Measurements from ENCODE around the gene PCLO.
"Not testable (repeated sequence)": the region's sequence is repeated elsewhere in the genome, so short reads cannot be mapped to it uniquely, and the experiment has no call there.

PCLO gene

DNA sequence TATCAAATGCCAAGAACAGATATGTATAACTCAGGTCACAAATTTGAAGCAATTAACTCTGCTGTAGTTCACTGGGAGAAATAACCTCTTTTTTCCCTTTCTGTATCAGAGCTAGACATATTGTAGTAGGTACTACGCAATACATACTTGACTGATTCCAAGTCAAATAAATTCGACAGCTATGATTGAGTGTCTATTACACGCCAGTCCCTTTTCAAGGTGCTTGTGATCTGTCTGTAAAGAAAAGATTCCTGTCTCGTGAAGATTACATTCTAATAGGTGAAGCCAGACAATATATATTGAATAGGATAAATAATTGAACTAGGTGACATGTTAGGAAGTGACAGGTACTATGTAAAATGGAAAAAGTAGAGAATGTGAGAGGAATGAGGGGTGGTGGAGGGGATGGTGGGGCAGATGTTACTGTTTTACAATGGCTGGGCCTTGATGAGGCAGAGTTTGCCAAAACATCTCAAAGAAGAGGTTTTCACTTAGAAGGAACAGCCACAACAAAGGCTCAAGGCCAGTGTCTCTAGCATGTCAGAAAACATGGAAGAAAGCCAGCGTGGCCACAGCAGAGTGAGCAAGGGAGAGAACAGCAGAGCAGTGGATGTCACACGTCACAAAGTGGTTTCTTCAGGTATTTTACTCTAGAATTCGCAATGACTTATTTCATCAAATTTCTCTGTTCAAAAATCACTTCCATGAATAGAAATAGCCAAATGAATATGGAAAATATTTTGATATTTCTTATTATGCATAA, 436.5 kb downstream of the PCLO start:
- DNase-seq: no peak

GRCh38 chr7:82723411-82723810, 439.3 kb downstream of the PCLO start:
- DNase-seq: no peak

DNA sequence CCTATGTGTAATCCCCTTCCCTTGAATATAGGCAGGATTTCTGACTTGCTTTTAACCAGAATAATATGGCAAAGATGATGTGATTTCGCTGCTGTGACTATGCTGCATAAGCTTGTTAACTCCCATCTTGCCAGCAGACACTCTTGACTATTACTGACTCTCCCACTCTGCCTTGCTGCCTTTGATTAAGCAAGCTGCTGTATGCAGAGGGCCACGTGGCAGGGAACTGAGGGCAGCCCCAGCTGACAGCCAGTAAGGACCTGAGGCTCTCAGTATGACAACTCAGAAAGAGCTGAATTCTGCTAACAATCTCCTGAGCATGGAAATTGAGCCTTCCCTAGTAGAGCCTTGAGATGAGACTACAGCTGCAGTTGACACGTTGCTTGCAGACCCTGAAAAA, 439.7 kb downstream of the PCLO start:
- DNase-seq: no peak

DNA sequence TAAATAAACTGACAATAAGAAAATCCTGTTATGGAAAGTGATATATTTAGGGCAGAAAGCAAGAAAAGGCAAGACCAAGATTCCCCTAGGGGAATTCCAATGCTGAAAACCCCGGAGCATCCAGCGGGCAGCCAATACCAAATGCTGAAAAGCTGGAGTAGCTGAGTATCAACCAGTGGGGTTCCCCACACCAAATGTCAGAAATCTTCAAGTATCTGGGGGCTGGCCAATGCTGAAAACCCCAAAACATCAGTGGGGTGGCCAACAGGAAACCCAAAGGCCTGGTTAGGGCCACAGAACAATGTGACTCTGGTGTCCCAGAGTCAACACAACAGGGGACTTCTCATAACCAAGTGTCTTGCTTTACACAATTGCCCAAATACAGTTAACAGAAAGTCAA, 447.3 kb downstream of the PCLO start:
- no peak for DNase-seq

GRCh38 chr7:82714883-82715282, 447.8 kb downstream of the PCLO start:
- DNase-seq: no peak

DNA sequence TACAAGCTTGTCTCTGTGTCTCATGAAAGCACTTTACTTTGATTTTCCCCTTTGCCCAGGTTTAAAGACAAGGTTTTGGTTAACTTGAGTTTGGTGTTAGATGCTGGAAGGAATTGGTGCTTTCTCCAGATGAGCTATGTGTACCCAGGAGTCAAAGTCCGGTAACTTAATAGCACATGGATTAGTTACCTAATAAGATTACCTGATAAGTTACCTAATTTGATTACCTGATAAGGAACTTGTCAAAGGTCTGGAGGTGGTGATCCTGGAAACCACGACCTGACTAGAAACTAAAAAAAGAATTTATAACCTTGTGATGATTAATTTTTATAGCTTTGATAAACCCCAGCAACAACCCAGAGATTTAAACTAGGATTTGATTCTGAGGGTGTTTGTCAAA, 449.2 kb downstream of the PCLO start:
- no peak for DNase-seq

DNA sequence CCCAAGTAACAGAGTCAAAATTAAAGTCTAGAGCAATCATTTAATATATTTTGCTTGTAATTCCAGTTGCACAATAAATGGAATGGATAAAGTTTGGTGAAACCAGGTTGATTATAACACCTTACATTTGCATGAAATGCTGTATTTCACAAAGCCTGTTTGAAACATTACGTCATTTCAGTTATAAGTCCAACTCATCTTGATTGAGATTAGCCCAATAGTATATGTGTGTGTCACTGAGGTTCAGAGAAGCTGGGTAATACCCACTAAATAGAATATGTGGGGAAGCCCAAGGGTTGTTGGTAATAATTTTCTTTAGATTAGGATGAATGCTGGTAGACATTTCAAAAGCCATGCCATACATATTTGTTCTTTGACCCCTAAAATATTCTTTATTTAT, 456.3 kb downstream of the PCLO start:
- not testable (repeated sequence) for DNase-seq

DNA sequence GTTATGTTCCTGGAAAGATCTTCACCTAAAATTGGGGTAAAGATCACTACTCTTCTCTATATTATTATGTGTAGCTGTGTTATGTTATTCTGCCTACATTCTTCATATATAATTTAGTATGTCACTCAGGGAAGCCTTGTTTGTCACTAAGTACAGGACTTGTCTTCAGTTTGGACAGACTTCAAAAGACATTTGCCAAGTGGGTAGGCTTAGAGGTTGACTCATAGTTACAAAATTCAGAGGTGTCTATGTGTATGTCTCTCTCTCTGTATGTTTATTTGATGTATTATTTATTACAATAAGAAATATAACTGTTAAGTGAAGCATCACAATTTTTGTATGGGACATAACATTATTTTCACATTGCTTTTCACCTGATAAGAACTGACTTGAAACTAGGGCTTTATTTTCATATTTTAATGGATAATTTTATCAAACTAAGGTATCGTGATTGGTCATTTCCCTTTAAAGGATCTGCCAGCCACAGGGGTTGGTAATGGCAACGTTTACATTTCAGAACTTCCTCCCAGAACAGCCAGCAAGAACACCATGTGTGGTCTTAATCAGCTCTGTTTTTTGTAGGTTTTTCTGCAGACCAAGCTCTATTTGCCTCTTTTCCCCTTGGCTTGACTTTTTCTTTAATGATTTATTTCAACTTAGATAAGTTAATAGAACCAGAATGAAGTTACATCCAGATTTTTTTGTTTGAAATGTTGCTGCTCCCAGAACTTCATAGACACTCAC, 457.0 kb downstream of the PCLO start:
- DNase-seq: no peak

DNA sequence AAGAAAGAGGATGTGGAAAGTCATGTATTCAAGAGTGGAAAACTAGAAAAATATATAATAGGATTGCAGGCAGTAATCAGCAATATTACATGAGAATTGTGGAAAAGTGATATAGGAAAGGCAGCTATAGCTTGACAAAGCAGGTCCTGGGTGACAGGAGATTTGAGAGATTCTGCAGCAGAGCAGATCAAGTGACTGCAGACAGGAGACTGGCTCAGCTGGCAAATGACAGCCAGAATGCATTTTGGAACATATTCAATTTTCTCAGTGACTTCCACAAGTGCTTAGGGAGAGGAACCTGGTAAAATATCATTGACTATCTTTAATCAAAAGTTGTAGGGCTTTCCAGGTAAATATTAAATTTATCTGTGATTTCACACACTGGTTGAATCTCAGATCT, 458.6 kb downstream of the PCLO start:
- DNase-seq: no peak
